GM12878 (cell line): ENCODE data around the gene ZNF483.

Experiments used
- ATF7 ChIP-seq: fragments of 450-650 bp; IDR thresholded peaks from 2 replicates; pipeline ENCODE4 v1.6.1; 2016; ENCODE audit warnings: low read depth, mild to moderate bottlenecking
- E2F4 ChIP-seq: IDR thresholded peaks from 2 replicates; pipeline ENCODE4 v1.6.1; 2012; ENCODE audit warnings: low read depth, low read length, improper control_type of control experiment
- NFYA ChIP-seq: IDR thresholded peaks from 2 replicates; pipeline ENCODE4 v1.6.1; 2011; ENCODE audit warnings: low read depth, mild to moderate bottlenecking, low read length, improper control_type of control experiment, borderline replicate concordance
- POLR2A ChIP-seq: IDR thresholded peaks from 2 replicates; pipeline ENCODE4 v1.6.1; 2011; ENCODE audit warnings: low read depth, mild to moderate bottlenecking, low read length
- POLR2AphosphoS5 ChIP-seq: IDR thresholded peaks from 2 replicates; pipeline ENCODE4 v1.6.1; 2011; ENCODE audit warnings: mild to moderate bottlenecking, low read length, inconsistent platforms
- SMC3 ChIP-seq: IDR thresholded peaks from 2 replicates; pipeline ENCODE4 v1.6.1; 2011; ENCODE audit warnings: low read length, improper control_type of control experiment, borderline replicate concordance
- SPI1 ChIP-seq: IDR thresholded peaks from 2 replicates; pipeline ENCODE4 v1.6.1; 2011; ENCODE audit warnings: low read depth, mild to moderate bottlenecking, low read length, moderate library complexity, borderline replicate concordance; ENCODE audit not compliant: insufficient read depth
- TF ChIP-seq, protein P1 (sequence below), 3 experiments: IDR thresholded peaks in 2 of 3; conservative IDR thresholded peaks in 1 of 3; 2 replicates each; pipeline ENCODE4 v1.5.1; 2011; ENCODE audit warnings: low read depth in 3 of 3, low read length in 3 of 3, mild to moderate bottlenecking in 3 of 3, control low read depth in 2 of 3, moderate library complexity in 2 of 3, inconsistent platforms in 1 of 3, mixed read lengths in 1 of 3; ENCODE audit not compliant: control insufficient read depth in 2 of 3, insufficient read depth in 1 of 3; ENCODE audit errors: extremely low read depth in 1 of 3

GRCh38 chr9:111483439-111483857 lies 41.5 kb upstream of the ZNF483 start:
- no peak for TF ChIP-seq SPI1
- TF ChIP-seq SMC3, result no peak
- TF ChIP-seq E2F4, result no peak
- no peak for TF ChIP-seq POLR2AphosphoS5
- no peak for TF ChIP-seq NFYA
- TF ChIP-seq, protein P1, sequence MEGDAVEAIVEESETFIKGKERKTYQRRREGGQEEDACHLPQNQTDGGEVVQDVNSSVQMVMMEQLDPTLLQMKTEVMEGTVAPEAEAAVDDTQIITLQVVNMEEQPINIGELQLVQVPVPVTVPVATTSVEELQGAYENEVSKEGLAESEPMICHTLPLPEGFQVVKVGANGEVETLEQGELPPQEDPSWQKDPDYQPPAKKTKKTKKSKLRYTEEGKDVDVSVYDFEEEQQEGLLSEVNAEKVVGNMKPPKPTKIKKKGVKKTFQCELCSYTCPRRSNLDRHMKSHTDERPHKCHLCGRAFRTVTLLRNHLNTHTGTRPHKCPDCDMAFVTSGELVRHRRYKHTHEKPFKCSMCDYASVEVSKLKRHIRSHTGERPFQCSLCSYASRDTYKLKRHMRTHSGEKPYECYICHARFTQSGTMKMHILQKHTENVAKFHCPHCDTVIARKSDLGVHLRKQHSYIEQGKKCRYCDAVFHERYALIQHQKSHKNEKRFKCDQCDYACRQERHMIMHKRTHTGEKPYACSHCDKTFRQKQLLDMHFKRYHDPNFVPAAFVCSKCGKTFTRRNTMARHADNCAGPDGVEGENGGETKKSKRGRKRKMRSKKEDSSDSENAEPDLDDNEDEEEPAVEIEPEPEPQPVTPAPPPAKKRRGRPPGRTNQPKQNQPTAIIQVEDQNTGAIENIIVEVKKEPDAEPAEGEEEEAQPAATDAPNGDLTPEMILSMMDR (IDR thresholded peaks at IDR 0.05 in 2 of 3, conservative IDR thresholded peaks at IDR 0.05 in 1 of 3; ENCODE audit: control insufficient read depth in 2 of 3, extremely low read depth in 1 of 3, insufficient read depth in 1 of 3, low read depth in 3 of 3, low read length in 3 of 3), result no peak
- TF ChIP-seq ATF7, result no peak
- TF ChIP-seq POLR2A, result peak; percentile 26
